ENCODE results near the gene CNNM2.

CNNM2 gene

GRCh38 chr10:102997998-102998397 lies 79.9 kb downstream of the CNNM2 start:
- TF ChIP-seq TAF1 (IDR thresholded peaks at IDR 0.05; ENCODE audit: borderline replicate concordance, insufficient read depth, low read length) (no peak), SIN3A (IDR thresholded peaks at IDR 0.05; ENCODE audit: borderline replicate concordance, insufficient read depth, low read length) (no peak), POLR2AphosphoS5 (IDR thresholded peaks at IDR 0.05; ENCODE audit: low read depth, low read length) (no peak), REST (IDR thresholded peaks at IDR 0.05; ENCODE audit: insufficient read depth in 1 of 2, low read depth in 2 of 2, low read length in 2 of 2) (no peak), FOXP2 (optimal IDR thresholded peaks at IDR 0.05; ENCODE audit: borderline replicate concordance, extremely low read depth, extremely low read length, insufficient read depth) (no peak)

GRCh38 chr10:102998399-102998907 lies 80.4 kb downstream of the CNNM2 start:
- TF ChIP-seq POLR2AphosphoS5 (IDR thresholded peaks at IDR 0.05; ENCODE audit: low read depth, low read length): no peak
- TF ChIP-seq TAF1 (IDR thresholded peaks at IDR 0.05; ENCODE audit: borderline replicate concordance, insufficient read depth, low read length): no peak
- TF ChIP-seq FOXP2 (optimal IDR thresholded peaks at IDR 0.05; ENCODE audit: borderline replicate concordance, extremely low read depth, extremely low read length, insufficient read depth): no peak

GRCh38 chr10:103007017-103007416 lies 88.9 kb downstream of the CNNM2 start:
- TF ChIP-seq SIN3A (IDR thresholded peaks at IDR 0.05; ENCODE audit: borderline replicate concordance, insufficient read depth, low read length): no peak
- no peak for TF ChIP-seq REST (IDR thresholded peaks at IDR 0.05; ENCODE audit: insufficient read depth in 1 of 2, low read depth in 2 of 2, low read length in 2 of 2)
- TF ChIP-seq FOXP2 (optimal IDR thresholded peaks at IDR 0.05; ENCODE audit: borderline replicate concordance, extremely low read depth, extremely low read length, insufficient read depth): no peak
- TF ChIP-seq TAF1 (IDR thresholded peaks at IDR 0.05; ENCODE audit: borderline replicate concordance, insufficient read depth, low read length): no peak
- no peak for TF ChIP-seq POLR2AphosphoS5 (IDR thresholded peaks at IDR 0.05; ENCODE audit: low read depth, low read length)

GRCh38 chr10:103013416-103013815 lies 95.3 kb downstream of the CNNM2 start:
- no peak for TF ChIP-seq FOXP2 (optimal IDR thresholded peaks at IDR 0.05; ENCODE audit: borderline replicate concordance, extremely low read depth, extremely low read length, insufficient read depth)
- TF ChIP-seq TAF1 (IDR thresholded peaks at IDR 0.05; ENCODE audit: borderline replicate concordance, insufficient read depth, low read length): no peak
- no peak for TF ChIP-seq SIN3A (IDR thresholded peaks at IDR 0.05; ENCODE audit: borderline replicate concordance, insufficient read depth, low read length)
- TF ChIP-seq POLR2AphosphoS5 (IDR thresholded peaks at IDR 0.05; ENCODE audit: low read depth, low read length): no peak
- TF ChIP-seq REST (IDR thresholded peaks at IDR 0.05; ENCODE audit: insufficient read depth in 1 of 2, low read depth in 2 of 2, low read length in 2 of 2): no peak

GRCh38 chr10:103019425-103019824 lies 101.3 kb downstream of the CNNM2 start:
- no peak for TF ChIP-seq TAF1 (IDR thresholded peaks at IDR 0.05; ENCODE audit: borderline replicate concordance, insufficient read depth, low read length)
- TF ChIP-seq POLR2AphosphoS5 (IDR thresholded peaks at IDR 0.05; ENCODE audit: low read depth, low read length): no peak
- TF ChIP-seq REST (IDR thresholded peaks at IDR 0.05; ENCODE audit: insufficient read depth in 1 of 2, low read depth in 2 of 2, low read length in 2 of 2): no peak
- TF ChIP-seq SIN3A (IDR thresholded peaks at IDR 0.05; ENCODE audit: borderline replicate concordance, insufficient read depth, low read length): no peak
- TF ChIP-seq FOXP2 (optimal IDR thresholded peaks at IDR 0.05; ENCODE audit: borderline replicate concordance, extremely low read depth, extremely low read length, insufficient read depth): no peak

All from PFSK-1 (cell line).